Measurements from ENCODE around the gene CLASP1. TPM values are rescaled to one million over a fixed set of nuclear protein-coding genes. Genes with fewer than 3 reads are reported as not detected.
A peak's percentile ranks its signal among the peaks of the same experiment; 100 is the strongest.

The CLASP1 gene
- total RNA-seq, 2 experiments from 2014 or later = 58.0 to 58.5 TPM

- H3K9me3 ChIP-seq (ENCODE audit: control insufficient read depth in 1 of 2, insufficient read depth in 1 of 2, low read length in 2 of 2) = no peaks in the 10 kb centered on the region
- no peak overlapping the region for H3K4me3 ChIP-seq (ENCODE audit: low read length)
- H3K27me3 ChIP-seq (ENCODE audit: control insufficient read depth in 1 of 2, insufficient read depth in 2 of 2, low read length in 2 of 2) = no peaks in the 10 kb centered on the region
- no peaks in the 10 kb centered on the region for H3K4me1 ChIP-seq (ENCODE audit: insufficient read depth, low read length)
- peaks cover 88% of the 10 kb centered on the region for H3K36me3 Mint-ChIP-seq (ENCODE audit: low read depth)
- H3K9me3 Mint-ChIP-seq = no peaks in the 10 kb centered on the region
- no peak overlapping the region for H3K27ac ChIP-seq (ENCODE audit: low read depth in 1 of 2, low read length in 2 of 2)
- H3K4me3 Mint-ChIP-seq = no peak overlapping the region
- no peak overlapping the region for H3K27ac Mint-ChIP-seq
- no peaks in the 10 kb centered on the region for H3K4me1 Mint-ChIP-seq (ENCODE audit: low read depth)
- H3K36me3 ChIP-seq (ENCODE audit: insufficient read depth, low read length) = peaks cover 77% of the 10 kb centered on the region
- TF ChIP-seq, protein P1, sequence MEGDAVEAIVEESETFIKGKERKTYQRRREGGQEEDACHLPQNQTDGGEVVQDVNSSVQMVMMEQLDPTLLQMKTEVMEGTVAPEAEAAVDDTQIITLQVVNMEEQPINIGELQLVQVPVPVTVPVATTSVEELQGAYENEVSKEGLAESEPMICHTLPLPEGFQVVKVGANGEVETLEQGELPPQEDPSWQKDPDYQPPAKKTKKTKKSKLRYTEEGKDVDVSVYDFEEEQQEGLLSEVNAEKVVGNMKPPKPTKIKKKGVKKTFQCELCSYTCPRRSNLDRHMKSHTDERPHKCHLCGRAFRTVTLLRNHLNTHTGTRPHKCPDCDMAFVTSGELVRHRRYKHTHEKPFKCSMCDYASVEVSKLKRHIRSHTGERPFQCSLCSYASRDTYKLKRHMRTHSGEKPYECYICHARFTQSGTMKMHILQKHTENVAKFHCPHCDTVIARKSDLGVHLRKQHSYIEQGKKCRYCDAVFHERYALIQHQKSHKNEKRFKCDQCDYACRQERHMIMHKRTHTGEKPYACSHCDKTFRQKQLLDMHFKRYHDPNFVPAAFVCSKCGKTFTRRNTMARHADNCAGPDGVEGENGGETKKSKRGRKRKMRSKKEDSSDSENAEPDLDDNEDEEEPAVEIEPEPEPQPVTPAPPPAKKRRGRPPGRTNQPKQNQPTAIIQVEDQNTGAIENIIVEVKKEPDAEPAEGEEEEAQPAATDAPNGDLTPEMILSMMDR (IDR thresholded peaks at IDR 0.05) = no peak
- ATAC-seq (ENCODE audit: poor library complexity) = no peak
- intact Hi-C loops (cut with DNase I, micrococcal nuclease) = no loop called here
- CTCF ChIA-PET = no interaction called here
- no peaks in the 10 kb centered on the region for H3K27me3 Mint-ChIP-seq
- no peak for DNase-seq
- POLR2A ChIA-PET = no interaction called here
These were observed 290.1 kb downstream of the CLASP1 start for GRCh38 chr2:121359170-121359569.

GRCh38 chr2:121358291-121358690 is 291.0 kb downstream of the CLASP1 start:
- Histone ChIP-seq H3K27me3 (ENCODE audit: control insufficient read depth in 1 of 2, insufficient read depth in 2 of 2, low read length in 2 of 2) (no peaks in the 10 kb centered on the region), H3K27ac (ENCODE audit: low read depth in 1 of 2, low read length in 2 of 2) (no peak overlapping the region), H3K9me3 (ENCODE audit: control insufficient read depth in 1 of 2, insufficient read depth in 1 of 2, low read length in 2 of 2) (no peaks in the 10 kb centered on the region), H3K36me3 (ENCODE audit: insufficient read depth, low read length) (peaks cover 78% of the 10 kb centered on the region), H3K4me1 (ENCODE audit: insufficient read depth, low read length) (no peaks in the 10 kb centered on the region), H3K4me3 (ENCODE audit: low read length) (no peak overlapping the region)
- Mint-ChIP-seq H3K4me1 (ENCODE audit: low read depth) (no peaks in the 10 kb centered on the region), H3K4me3 (no peak overlapping the region), H3K27me3 (no peaks in the 10 kb centered on the region), H3K36me3 (ENCODE audit: low read depth) (peaks cover 88% of the 10 kb centered on the region), H3K9me3 (no peaks in the 10 kb centered on the region), H3K27ac (no peak overlapping the region)
- ATAC-seq (ENCODE audit: poor library complexity) = no peak
- intact Hi-C loops (cut with DNase I, micrococcal nuclease) = no loop called here
- CTCF ChIA-PET = no interaction called here
- DNase-seq = no peak
- TF ChIP-seq, protein P1 (IDR thresholded peaks at IDR 0.05) = no peak
- POLR2A ChIA-PET = no interaction called here

DNA sequence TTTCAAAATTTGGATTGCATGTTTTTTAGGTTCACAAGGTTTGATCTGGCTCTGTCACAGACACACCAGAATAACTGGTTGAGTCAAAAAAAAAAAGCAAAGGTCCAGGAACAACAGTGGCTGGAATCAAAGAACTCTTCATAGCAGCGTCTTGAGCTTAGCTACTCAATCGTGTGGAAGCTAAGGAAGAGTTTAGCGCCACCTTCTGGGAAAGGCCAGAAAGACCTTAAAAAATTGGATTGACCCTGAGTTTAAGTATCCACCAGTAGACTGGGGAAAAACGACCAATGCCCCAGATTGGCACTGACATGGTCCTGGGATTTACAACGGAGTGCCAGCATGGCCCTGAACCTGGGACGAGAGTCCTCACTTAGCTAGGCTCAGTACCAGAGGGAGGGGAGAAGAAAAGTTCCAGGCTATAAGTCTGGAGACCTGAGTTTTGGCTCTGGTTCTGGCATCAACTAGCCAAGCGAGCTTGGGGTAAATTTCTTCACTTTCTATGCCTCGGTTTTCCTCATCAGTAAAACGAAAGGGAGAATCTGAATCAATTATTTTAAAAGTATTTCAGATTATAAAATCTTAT is 293.1 kb downstream of the CLASP1 start:
- ChIA-PET POLR2A (no interaction called here), CTCF (interaction anchor here (0.6 to 0.8 kb wide), 3 partner anchors 10 to 153 kb away, joined by 3 read pairs; no protein-coding TSS in a partner anchor)
- H3K9me3 ChIP-seq (ENCODE audit: control insufficient read depth in 1 of 2, insufficient read depth in 1 of 2, low read length in 2 of 2) = no peaks in the 10 kb centered on the region
- TF ChIP-seq, protein P1 (IDR thresholded peaks at IDR 0.05) = peak; percentile 43
- no peaks in the 10 kb centered on the region for H3K4me1 Mint-ChIP-seq (ENCODE audit: low read depth)
- no peaks in the 10 kb centered on the region for H3K9me3 Mint-ChIP-seq
- no peak overlapping the region for H3K4me3 Mint-ChIP-seq
- H3K36me3 ChIP-seq (ENCODE audit: insufficient read depth, low read length) = peaks cover 75% of the 10 kb centered on the region
- DNase-seq = peak in 4 of 14 experiments; percentile 9 to 39 (median 25)
- H3K27ac ChIP-seq (ENCODE audit: low read depth in 1 of 2, low read length in 2 of 2) = no peak overlapping the region
- no peaks in the 10 kb centered on the region for H3K4me1 ChIP-seq (ENCODE audit: insufficient read depth, low read length)
- H3K27me3 ChIP-seq (ENCODE audit: control insufficient read depth in 1 of 2, insufficient read depth in 2 of 2, low read length in 2 of 2) = no peaks in the 10 kb centered on the region
- H3K36me3 Mint-ChIP-seq (ENCODE audit: low read depth) = peaks cover 88% of the 10 kb centered on the region
- intact Hi-C loops (cut with DNase I, micrococcal nuclease) = no loop called here
- H3K27ac Mint-ChIP-seq = no peak overlapping the region
- ATAC-seq (ENCODE audit: poor library complexity) = no peak
- no peaks in the 10 kb centered on the region for H3K27me3 Mint-ChIP-seq
- H3K4me3 ChIP-seq (ENCODE audit: low read length) = no peak overlapping the region

Data from CD4-positive, alpha-beta T cell (primary cell).